Middle frontal gyrus (tissue), 1 donor: ENCODE measurements around the gene TFF3.

Experiments
- DNase-seq: peaks from one replicate; pipeline ENCODE4 v3.0.0-alpha.2; 2015; ENCODE audit warnings: low spot score; ENCODE audit errors: extremely low spot score

TFF3 gene

GRCh38 chr21:42289926-42290325 lies 25.3 kb downstream of the TFF3 start:
- no peak for DNase-seq

- DNase-seq: no peak
Measured at GRCh38 chr21:42288962-42289361, 26.2 kb downstream of the TFF3 start.

GRCh38 chr21:42287193-42288083 lies 27.8 kb downstream of the TFF3 start:
- no peak for DNase-seq

- no peak for DNase-seq
Measured at GRCh38 chr21:42286416-42286815, 28.8 kb downstream of the TFF3 start.

GRCh38 chr21:42285569-42286245 lies 29.5 kb downstream of the TFF3 start:
- DNase-seq: no peak

- no peak for DNase-seq
Measured at GRCh38 chr21:42282715-42283114, 32.5 kb downstream of the TFF3 start.

- no peak for DNase-seq
Measured at GRCh38 chr21:42282021-42282420, 33.2 kb downstream of the TFF3 start.

- no peak for DNase-seq
Measured at GRCh38 chr21:42281181-42281680, 34.0 kb downstream of the TFF3 start.

- DNase-seq: no peak
Measured at GRCh38 chr21:42280356-42281180, 34.6 kb downstream of the TFF3 start.

GRCh38 chr21:42279888-42280287 lies 35.3 kb downstream of the TFF3 start:
- no peak for DNase-seq

GRCh38 chr21:42279341-42279871 lies 35.8 kb downstream of the TFF3 start:
- DNase-seq: no peak

GRCh38 chr21:42278451-42279149 lies 36.6 kb downstream of the TFF3 start:
- no peak for DNase-seq

- no peak for DNase-seq
Measured at GRCh38 chr21:42277593-42277992, 37.6 kb downstream of the TFF3 start.

GRCh38 chr21:42276526-42277154 lies 38.6 kb downstream of the TFF3 start:
- DNase-seq: no peak

- DNase-seq: no peak
Measured at GRCh38 chr21:42276076-42276475, 39.1 kb downstream of the TFF3 start.

GRCh38 chr21:42272984-42273600 lies 42.1 kb downstream of the TFF3 start:
- no peak for DNase-seq

GRCh38 chr21:42272109-42272962 lies 42.9 kb downstream of the TFF3 start:
- DNase-seq: no peak

- DNase-seq: no peak
Measured at GRCh38 chr21:42271065-42271464, 44.1 kb downstream of the TFF3 start.

GRCh38 chr21:42269386-42269785 lies 45.8 kb downstream of the TFF3 start:
- no peak for DNase-seq
